HG03097 (cell line): Measurements from ENCODE around the gene KDM2B.
A peak's percentile ranks its signal among the peaks of the same experiment; 100 is the strongest.
"Not testable (repeated sequence)": the region's sequence is repeated elsewhere in the genome, so short reads cannot be mapped to it uniquely, and the experiment has no call there.

Experiments used
- ATAC-seq: cut with Tn5 transposase; IDR thresholded peaks from one replicate; pipeline ENCODE4 v1.9.1; 2021; ENCODE audit not compliant: unreplicated experiment, low FRiP score

Gene KDM2B

GRCh38 chr12:121590476-121591143 is 9.8 kb upstream of the KDM2B start:
- peak; percentile 50 for ATAC-seq

- not testable (repeated sequence) for ATAC-seq
Observed at GRCh38 chr12:121584885-121585284, 4.1 kb upstream of the KDM2B start.

GRCh38 chr12:121583334-121583661 is 2.5 kb upstream of the KDM2B start:
- ATAC-seq = not testable (repeated sequence)

GRCh38 chr12:121582583-121583333 is 1.9 kb upstream of the KDM2B start:
- no peak for ATAC-seq

GRCh38 chr12:121581686-121582429 is 1.0 kb upstream of the KDM2B start:
- ATAC-seq = no peak

GRCh38 chr12:121579981-121580868 is 598 bp downstream of the KDM2B start:
- no peak for ATAC-seq

- ATAC-seq = no peak
Observed at GRCh38 chr12:121579190-121579791, 1.5 kb downstream of the KDM2B start.

- ATAC-seq = no peak
Observed at GRCh38 chr12:121578230-121579189, 2.3 kb downstream of the KDM2B start.

- ATAC-seq = no peak
Observed at GRCh38 chr12:121577443-121578180, 3.2 kb downstream of the KDM2B start.

- no peak for ATAC-seq
Observed at GRCh38 chr12:121576851-121577391, 3.9 kb downstream of the KDM2B start.

GRCh38 chr12:121575952-121576625 is 4.7 kb downstream of the KDM2B start:
- no peak for ATAC-seq

GRCh38 chr12:121575051-121575450 is 5.8 kb downstream of the KDM2B start:
- ATAC-seq = no peak

GRCh38 chr12:121574025-121574424 is 6.8 kb downstream of the KDM2B start:
- no peak for ATAC-seq

GRCh38 chr12:121571920-121572319 is 8.9 kb downstream of the KDM2B start:
- ATAC-seq = no peak

GRCh38 chr12:121570467-121571283 is 10.1 kb downstream of the KDM2B start:
- no peak for ATAC-seq

GRCh38 chr12:121568971-121569751 is 11.7 kb downstream of the KDM2B start:
- ATAC-seq = no peak
